Left cardiac atrium (tissue), 4 donors: ENCODE results near the gene NOSIP. TPM values are rescaled to one million over a fixed set of nuclear protein-coding genes. Genes with fewer than 3 reads are reported as not detected.

Source experiments
- ATAC-seq, 2 donors: fragments of 200-7000 bp; cut with Tn5 transposase; one replicate each; pipeline ENCODE4 v1.9.1; 2020; ENCODE audit warnings: mild to moderate bottlenecking in 2 of 2, moderate library complexity in 2 of 2
- DNase-seq: peaks from one replicate; pipeline ENCODE4 v3.0.0-alpha.2; 2020
- intact Hi-C, 2 donors: fragments of 100-400 bp; cut with DNase I; formaldehyde crosslinking; loops; one replicate each; pipeline versions ENCODE4 v1.14.1 to v1.15.1; 2022 to 2023
- total RNA-seq, 2 donors: library from RNA; stranded (reverse); fragmentation: NEBNext Ultra II Directional; extraction: Animal tissue kit (Norgen Biotek cat#: 25700); gene quantifications; one replicate each; pipeline ENCODE4 v1.2.1, GENCODE V29; 2021
- donor health status: DM: no; HTN: yes; CAD: no.
- donor health status: DM: no; HTN: yes; CAD: no; lungs with severe emphysema.
- donor health status: DM: yes; HTN: yes; CAD: no.
- donor health status: Dilated cardiomyopathy.

The NOSIP gene
- total RNA-seq, 2 donors from 2014 or later = 43.6 to 48.6 TPM

- intact Hi-C loops = loop anchor here in 1 of 2 donors (5.0 kb wide), 1 partner anchor 59 kb away; the partner anchor contains the start of gene RPS11
- no peak for ATAC-seq
- no peak for DNase-seq
Observed at GRCh38 chr19:49556412-49557398, 23.7 kb downstream of the NOSIP start.

GRCh38 chr19:49555600-49556411 lies 24.6 kb downstream of the NOSIP start:
- DNase-seq (peak; percentile 68), ATAC-seq (peak; percentile 63)
- intact Hi-C loops = loop anchor here in 1 of 2 donors (5.0 kb wide), 1 partner anchor 59 kb away; the partner anchor contains the start of gene RPS11

DNA sequence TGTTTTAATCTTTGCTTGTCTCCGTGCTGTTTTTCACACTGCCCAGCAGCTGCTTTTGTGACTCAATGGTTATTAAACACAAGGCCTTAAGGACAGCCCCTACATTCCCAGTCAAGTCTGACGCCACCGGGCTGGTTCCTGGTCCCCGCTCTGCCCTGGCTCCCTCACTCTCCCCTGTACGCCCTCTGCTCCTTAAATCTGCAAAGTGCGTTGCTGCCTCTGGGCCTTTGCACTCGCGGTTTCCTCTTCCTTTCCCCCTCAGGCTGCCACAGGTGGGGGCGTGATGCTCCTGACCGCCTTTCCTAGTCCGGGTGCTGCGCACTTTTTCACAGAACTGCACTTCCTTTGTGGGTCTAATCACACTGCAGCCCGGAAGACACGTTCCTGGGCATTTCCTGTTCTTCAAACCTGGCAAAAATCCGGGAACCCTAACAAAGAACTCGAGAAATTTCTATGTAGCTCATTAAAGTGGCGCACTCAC lies 25.6 kb downstream of the NOSIP start:
- peak; percentile 62 for DNase-seq
- peak; percentile 12 to 46 for ATAC-seq
- intact Hi-C loops = loop anchor here in 1 of 2 donors (5.0 kb wide), 1 partner anchor 57 kb away; the partner anchor contains the start of gene RPS11

GRCh38 chr19:49553451-49554271 lies 26.7 kb downstream of the NOSIP start:
- ATAC-seq (no peak), DNase-seq (no peak)
- intact Hi-C loops = no loop called here

DNA sequence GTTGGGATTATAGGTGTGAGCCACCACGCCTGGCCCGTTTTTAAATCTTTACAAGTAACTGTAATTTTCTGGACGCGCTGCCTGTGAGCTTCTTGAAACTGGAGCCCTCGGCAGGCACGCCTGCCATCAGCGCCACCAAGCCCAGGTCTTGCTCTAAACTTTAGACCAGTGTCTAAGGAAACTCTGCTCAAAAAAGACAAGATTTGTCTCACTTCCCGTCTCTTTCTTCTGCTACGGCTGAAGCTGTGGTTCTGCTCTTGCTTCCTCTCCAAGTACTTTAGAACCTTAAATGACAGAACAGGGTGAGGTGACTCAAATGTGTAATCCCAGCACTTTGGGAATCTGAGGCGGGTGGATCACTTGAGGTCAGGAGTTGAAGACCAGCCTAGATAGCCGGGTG lies 27.6 kb downstream of the NOSIP start:
- ATAC-seq (no peak), DNase-seq (no peak)
- intact Hi-C loops = no loop called here

DNA sequence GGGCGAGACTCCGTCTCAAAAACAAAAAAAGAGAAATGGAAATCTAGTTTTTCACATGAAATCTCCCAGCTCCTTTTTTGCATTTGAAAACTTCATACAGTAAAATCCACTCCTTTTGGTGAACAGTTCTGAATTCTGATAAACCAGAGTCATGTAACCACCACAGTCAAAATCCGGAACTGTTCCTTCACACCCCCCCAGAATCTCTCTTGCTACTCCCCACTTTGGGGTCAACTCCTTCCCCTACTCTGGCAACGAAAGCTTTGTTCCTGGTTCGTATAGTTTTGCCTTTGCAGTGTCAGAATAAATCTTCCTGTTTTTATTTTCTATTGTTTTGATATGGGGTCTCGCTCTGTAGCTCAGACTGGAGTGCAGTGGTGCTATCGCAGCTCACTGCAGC lies 28.8 kb downstream of the NOSIP start:
- intact Hi-C loops = no loop called here
- DNase-seq (no peak), ATAC-seq (no peak)

- intact Hi-C loops = no loop called here
Observed at GRCh38 chr19:49549045-49549444, 31.3 kb downstream of the NOSIP start.

GRCh38 chr19:49546825-49547565 lies 33.4 kb downstream of the NOSIP start:
- intact Hi-C loops = loop anchor here in 1 of 2 donors (1.0 kb wide), 1 partner anchor 44 kb away; no protein-coding TSS in a partner anchor
- peak; percentile 81 to 85 for ATAC-seq
- DNase-seq = peak; percentile 73

More at GRCh38 chr19:49549045-49549444, 31.3 kb downstream of the NOSIP start:
- DNase-seq (no peak), ATAC-seq (no peak)

- no peak for DNase-seq
- intact Hi-C loops = loop anchor here in 1 of 2 donors (5.0 kb wide), 1 partner anchor 37 kb away; no protein-coding TSS in a partner anchor
- ATAC-seq = no peak
Observed at GRCh38 chr19:49544154-49544553, 36.2 kb downstream of the NOSIP start.

DNA sequence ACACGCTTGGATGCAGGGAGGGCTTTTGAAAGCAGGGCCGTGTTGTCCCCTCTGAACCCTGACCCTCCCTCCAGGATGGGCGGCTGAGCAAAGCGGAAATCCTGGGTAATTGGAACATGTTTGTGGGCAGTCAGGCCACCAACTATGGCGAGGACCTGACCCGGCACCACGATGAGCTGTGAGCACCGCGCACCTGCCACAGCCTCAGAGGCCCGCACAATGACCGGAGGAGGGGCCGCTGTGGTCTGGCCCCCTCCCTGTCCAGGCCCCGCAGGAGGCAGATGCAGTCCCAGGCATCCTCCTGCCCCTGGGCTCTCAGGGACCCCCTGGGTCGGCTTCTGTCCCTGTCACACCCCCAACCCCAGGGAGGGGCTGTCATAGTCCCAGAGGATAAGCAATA lies 37.3 kb downstream of the NOSIP start:
- no peak for DNase-seq
- ATAC-seq = no peak
- intact Hi-C loops = loop anchor here in 1 of 2 donors (5.0 kb wide), 1 partner anchor 36 kb away; no protein-coding TSS in a partner anchor

GRCh38 chr19:49542446-49542845 lies 37.9 kb downstream of the NOSIP start:
- DNase-seq (no peak), ATAC-seq (no peak)
- intact Hi-C loops = loop anchor here in 1 of 2 donors (5.0 kb wide), 1 partner anchor 35 kb away; no protein-coding TSS in a partner anchor

DNA sequence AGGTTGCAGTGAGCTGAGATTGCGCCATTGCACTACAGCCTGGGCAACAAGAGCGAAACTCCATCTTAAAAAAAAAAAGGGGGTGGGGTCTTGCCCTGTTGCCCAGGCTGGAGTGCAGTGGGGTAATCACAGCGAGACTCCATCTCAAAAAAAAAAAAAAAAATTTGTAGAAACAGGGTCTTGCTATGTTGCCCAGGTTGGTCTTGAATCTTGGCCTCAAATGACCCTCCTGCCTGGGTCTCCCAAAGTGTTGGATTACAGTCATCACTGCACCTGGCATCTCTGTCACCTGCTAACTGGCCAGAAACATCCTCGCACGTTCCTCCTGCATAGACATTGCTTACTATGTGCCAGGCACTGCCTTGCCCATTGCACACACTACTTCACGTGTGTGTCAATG lies 38.4 kb downstream of the NOSIP start:
- DNase-seq = no peak
- intact Hi-C loops = loop anchor here in 1 of 2 donors (5.0 kb wide), 1 partner anchor 35 kb away; no protein-coding TSS in a partner anchor

DNA sequence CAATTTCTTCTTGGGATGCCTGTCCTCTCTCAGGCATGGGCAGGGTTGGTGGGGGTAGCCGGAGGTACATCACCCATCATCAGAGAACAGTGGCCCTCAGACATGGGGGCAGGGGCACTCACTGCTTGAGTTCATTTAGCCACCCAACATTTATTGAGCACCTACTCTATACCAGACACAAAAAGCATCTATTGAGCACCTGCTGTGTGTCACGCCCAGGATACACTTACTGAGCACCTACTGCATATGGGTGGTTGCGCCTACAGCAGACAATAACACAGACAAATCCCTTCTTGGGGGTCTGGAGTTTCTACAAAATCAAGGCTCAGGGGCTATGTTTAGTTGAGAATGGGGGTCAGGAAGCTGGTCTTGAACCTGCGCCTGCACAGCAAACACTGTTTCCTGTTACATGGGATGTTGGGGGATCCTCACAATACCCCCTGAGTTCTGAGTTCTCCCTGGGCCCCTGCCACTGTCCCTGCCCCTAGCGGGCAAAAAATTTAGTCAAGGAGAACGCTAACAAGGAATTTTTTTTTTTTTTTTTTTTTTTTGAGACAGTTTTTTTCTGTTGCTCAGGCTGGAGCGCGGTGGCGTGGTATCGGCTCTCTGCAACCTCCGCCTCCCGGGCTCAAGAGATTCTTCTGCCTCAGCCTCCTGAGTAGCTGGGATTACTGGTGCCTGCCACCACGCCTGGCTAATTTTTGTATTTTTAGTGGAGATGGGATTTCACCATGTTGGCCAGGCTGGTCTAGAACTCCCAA lies 41.0 kb downstream of the NOSIP start:
- DNase-seq (no peak), ATAC-seq (no peak)
- intact Hi-C loops = no loop called here

More for the DNA sequence above, 38.4 kb downstream of the NOSIP start:
- ATAC-seq = no peak

DNA sequence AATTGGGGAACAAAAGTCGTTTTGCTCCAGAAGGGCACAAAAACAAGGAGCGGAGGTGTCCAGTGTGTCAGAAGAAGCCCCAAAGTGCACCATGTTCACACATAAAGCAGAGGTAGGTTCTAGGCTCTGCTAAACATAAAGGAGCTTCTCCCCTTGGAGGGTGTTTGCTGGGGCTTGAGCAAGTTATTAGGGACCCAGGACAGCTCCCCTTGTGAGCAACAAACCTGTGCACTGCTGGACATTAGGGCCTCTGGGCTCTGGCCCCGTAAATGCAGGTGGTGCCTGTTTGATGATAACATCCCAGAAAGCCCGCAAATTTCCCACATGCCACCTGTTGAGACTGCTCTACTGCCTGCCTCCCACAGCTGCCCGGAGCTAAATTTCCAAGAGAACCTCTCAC lies 41.7 kb downstream of the NOSIP start:
- intact Hi-C loops = no loop called here
- no peak for ATAC-seq
- no peak for DNase-seq

GRCh38 chr19:49536921-49537462 lies 43.4 kb downstream of the NOSIP start:
- intact Hi-C loops = no loop called here
- DNase-seq (no peak), ATAC-seq (no peak)

DNA sequence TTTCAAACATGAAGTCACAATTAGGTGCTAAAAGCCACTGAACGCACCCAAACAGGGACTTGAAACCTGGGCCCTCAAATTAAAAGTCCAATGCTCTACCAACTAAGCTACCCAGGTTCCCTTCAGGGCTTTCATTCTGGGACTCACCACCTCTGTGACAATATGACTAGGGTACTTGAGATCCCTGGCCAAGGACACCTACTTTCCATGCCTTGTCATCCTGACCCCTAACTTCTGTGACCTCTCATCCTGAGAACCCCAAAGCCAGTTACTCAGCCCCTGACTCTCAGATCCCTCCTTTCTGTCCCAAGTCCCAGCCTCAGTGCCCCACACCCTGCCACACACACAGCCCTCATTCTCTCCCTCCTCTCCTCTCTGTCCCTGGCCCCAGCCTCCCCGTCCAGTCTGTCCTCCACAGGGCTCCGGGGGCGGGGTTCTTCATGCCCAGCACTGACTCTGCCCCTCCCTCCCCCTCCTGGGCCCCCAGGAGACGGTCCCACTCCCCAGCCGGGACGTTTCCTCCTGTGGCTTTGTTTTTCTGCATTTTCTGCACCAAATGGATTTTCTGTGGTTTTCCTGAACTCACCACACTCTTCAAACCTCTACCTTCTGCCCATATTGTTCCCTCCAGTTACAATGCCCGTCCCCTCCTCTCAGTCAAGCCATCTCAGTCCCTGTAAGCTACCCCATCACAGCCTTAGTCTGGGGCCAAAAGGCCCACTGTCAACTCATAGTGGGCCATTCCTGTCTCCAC lies 45.5 kb downstream of the NOSIP start:
- ATAC-seq (no peak), DNase-seq (no peak)
- intact Hi-C loops = no loop called here
